Panc1 (cell line): Measurements from ENCODE around the gene DCXR. TPM values are rescaled to one million over a fixed set of nuclear protein-coding genes. Genes with fewer than 3 reads are reported as not detected.

Experiments
- ATAC-seq: fragments of 200-7000 bp; cut with Tn5 transposase; 2 replicates; pipeline ENCODE4 v1.9.1; 2020; ENCODE audit warnings: mild to moderate bottlenecking, moderate library complexity
- BruUV-seq: library from RNA; stranded (reverse); fragments of 400-500 nt; replicated peaks from 2 replicates; lab custom pipeline; 2021; lab: Mats Ljungman, UMichigan
- CTCF ChIA-PET: fragments of 300-600 bp; sonication (Branson Sonifier 250); formaldehyde crosslinking; loops from one replicate; lab custom pipeline; 2022; ENCODE audit warnings: antibody characterized with exemption; lab: Charles Lee
- POLR2A ChIA-PET: fragments of 300-600 bp; sonication (Branson Sonifier 250); formaldehyde crosslinking; loops from one replicate; lab custom pipeline; 2022; ENCODE audit warnings: antibody characterized with exemption; lab: Charles Lee
- DNase-seq: peaks from one replicate; pipeline ENCODE4 v3.0.0-alpha.2; 2010; ENCODE audit warnings: low read depth, low spot score
- H3K27ac ChIP-seq: 2 replicates; pipeline ENCODE4 v1.5.1; 2011; ENCODE audit warnings: mild to moderate bottlenecking, low read length, inconsistent platforms
- H3K27me3 ChIP-seq: fragments of 200-500 bp; sonication (Bioruptor generic); 2 replicates; pipeline ENCODE4 v1.6.0; 2014; ENCODE audit warnings: low read length, inconsistent platforms; ENCODE audit not compliant: control insufficient read depth, insufficient read depth
- H3K36me3 ChIP-seq: fragments of 200-500 bp; sonication (Bioruptor generic); 2 replicates; pipeline ENCODE4 v1.5.1; 2014; ENCODE audit warnings: inconsistent platforms, mild to moderate bottlenecking, low read length, moderate library complexity; ENCODE audit not compliant: control insufficient read depth, insufficient read depth
- H3K4me1 ChIP-seq: 2 replicates; pipeline ENCODE4 v1.5.1; 2011; ENCODE audit warnings: inconsistent platforms, mild to moderate bottlenecking, low read length, moderate library complexity; ENCODE audit not compliant: control insufficient read depth, insufficient read depth
- H3K4me3 ChIP-seq, 2 experiments: 2 replicates each; pipeline ENCODE4 v1.5.1; 2011 to 2012; ENCODE audit warnings: low read depth in 2 of 2, low read length in 2 of 2, mild to moderate bottlenecking in 2 of 2, inconsistent platforms in 1 of 2, moderate library complexity in 1 of 2
- H3K9me3 ChIP-seq: fragments of 200-500 bp; sonication (Bioruptor generic); 2 replicates; pipeline ENCODE4 v1.5.1; 2014; ENCODE audit warnings: low read depth, mild to moderate bottlenecking, inconsistent platforms, low read length, moderate library complexity; ENCODE audit not compliant: control insufficient read depth, insufficient read depth
- POLR2AphosphoS5 ChIP-seq: IDR thresholded peaks from 2 replicates; pipeline ENCODE4 v1.6.1; 2012; ENCODE audit warnings: mild to moderate bottlenecking, low read depth, low read length, moderate library complexity
- SIN3A ChIP-seq: IDR thresholded peaks from 2 replicates; pipeline ENCODE4 v1.6.1; 2012; ENCODE audit warnings: low read depth, mild to moderate bottlenecking, low read length, moderate library complexity, borderline replicate concordance; ENCODE audit not compliant: insufficient read depth
- TCF7L2 ChIP-seq: IDR thresholded peaks from 2 replicates; pipeline ENCODE4 v1.6.1; 2011; ENCODE audit warnings: mild to moderate bottlenecking, low read depth, low read length, inconsistent platforms
- in situ Hi-C: cut with HindIII; loops from 2 replicates; pipeline ENCODE4 v1.10.0; 2016; ENCODE audit warnings: low sequenced_read_pairs, low pct_unique_long_range_greater_than_20kb
- intact Hi-C: fragments of 100-400 bp; cut with micrococcal nuclease; formaldehyde crosslinking; loops from one replicate; pipeline ENCODE4 v1.10.0; 2022; ENCODE audit not compliant: unreplicated experiment
- total RNA-seq: library from RNA; stranded (reverse); gene quantifications from one replicate; pipeline ENCODE4 v1.2.1, GENCODE V29; 2021; ENCODE audit not compliant: unreplicated experiment
- TF ChIP-seq, protein P1 (sequence below): fragments of 450-650 bp; IDR thresholded peaks from 2 replicates; pipeline ENCODE4 v1.5.1; 2017; ENCODE audit warnings: mild to moderate bottlenecking
- TF ChIP-seq, protein P2 (sequence below), 2 experiments: IDR thresholded peaks; 2 replicates each; pipeline ENCODE4 v1.6.1; 2011 to 2012; ENCODE audit warnings: low read depth in 2 of 2, control low read depth in 1 of 2, low read length in 1 of 2, mild to moderate bottlenecking in 1 of 2, moderate library complexity in 1 of 2; ENCODE audit not compliant: insufficient read depth in 1 of 2

Gene DCXR
- total RNA-seq, 1 experiment from 2014 or later = 128 TPM

DNA sequence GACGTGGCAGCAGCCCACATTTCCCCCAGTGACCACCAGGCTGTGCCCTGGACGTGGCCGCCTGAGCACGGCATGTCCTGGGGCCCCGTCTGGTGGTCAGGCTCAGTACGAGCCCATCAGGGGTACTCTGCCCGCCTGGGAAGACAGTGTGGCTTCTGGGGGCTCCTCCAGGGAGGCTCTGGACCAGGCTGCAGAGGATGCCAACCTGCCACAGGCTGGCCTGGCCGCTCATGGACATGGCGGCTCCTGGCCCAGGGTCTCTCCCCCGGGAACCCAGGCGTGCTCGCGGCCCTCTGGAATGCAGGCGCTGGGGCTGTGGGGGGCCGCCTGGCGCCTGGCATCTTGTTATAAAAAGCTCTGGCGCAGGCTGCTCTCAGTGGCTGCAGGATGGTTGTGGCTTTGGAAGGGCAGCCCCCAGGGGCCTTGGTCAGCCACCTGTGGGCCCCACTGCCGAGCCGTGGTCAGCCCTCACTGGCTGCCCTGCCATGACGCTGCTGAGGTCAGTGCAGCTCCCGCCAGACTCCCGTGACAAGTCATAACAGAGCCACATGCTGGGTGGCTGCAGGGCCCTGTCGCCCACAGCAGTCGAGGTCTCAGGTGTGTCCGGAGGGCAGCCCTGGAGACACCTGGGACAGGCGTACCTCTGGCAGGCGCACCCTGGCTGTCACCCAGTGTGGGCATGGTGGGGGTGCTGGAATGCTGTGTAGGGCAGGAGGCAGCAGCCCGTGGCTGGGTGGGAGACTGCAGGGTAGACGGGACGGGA lies 29.8 kb downstream of the DCXR start:
- Histone ChIP-seq H3K4me1 (peaks cover 47% of the 10 kb centered on the region), H3K9me3 (no peaks in the 10 kb centered on the region), H3K27ac (no peak overlapping the region), H3K4me3 (no peak overlapping the region), H3K27me3 (no peaks in the 10 kb centered on the region), H3K36me3 (no peaks in the 10 kb centered on the region)
- BruUV-seq = no TSS peak
- intact Hi-C loops (no loop called here), in situ Hi-C loops (no loop called here)
- ATAC-seq (no peak), DNase-seq (no peak)
- CTCF ChIA-PET = no interaction called here
- no peak for TF ChIP-seq POLR2AphosphoS5
- no peak for TF ChIP-seq SIN3A
- TF ChIP-seq, protein P1, sequence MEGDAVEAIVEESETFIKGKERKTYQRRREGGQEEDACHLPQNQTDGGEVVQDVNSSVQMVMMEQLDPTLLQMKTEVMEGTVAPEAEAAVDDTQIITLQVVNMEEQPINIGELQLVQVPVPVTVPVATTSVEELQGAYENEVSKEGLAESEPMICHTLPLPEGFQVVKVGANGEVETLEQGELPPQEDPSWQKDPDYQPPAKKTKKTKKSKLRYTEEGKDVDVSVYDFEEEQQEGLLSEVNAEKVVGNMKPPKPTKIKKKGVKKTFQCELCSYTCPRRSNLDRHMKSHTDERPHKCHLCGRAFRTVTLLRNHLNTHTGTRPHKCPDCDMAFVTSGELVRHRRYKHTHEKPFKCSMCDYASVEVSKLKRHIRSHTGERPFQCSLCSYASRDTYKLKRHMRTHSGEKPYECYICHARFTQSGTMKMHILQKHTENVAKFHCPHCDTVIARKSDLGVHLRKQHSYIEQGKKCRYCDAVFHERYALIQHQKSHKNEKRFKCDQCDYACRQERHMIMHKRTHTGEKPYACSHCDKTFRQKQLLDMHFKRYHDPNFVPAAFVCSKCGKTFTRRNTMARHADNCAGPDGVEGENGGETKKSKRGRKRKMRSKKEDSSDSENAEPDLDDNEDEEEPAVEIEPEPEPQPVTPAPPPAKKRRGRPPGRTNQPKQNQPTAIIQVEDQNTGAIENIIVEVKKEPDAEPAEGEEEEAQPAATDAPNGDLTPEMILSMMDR = no peak
- TF ChIP-seq, protein P2, sequence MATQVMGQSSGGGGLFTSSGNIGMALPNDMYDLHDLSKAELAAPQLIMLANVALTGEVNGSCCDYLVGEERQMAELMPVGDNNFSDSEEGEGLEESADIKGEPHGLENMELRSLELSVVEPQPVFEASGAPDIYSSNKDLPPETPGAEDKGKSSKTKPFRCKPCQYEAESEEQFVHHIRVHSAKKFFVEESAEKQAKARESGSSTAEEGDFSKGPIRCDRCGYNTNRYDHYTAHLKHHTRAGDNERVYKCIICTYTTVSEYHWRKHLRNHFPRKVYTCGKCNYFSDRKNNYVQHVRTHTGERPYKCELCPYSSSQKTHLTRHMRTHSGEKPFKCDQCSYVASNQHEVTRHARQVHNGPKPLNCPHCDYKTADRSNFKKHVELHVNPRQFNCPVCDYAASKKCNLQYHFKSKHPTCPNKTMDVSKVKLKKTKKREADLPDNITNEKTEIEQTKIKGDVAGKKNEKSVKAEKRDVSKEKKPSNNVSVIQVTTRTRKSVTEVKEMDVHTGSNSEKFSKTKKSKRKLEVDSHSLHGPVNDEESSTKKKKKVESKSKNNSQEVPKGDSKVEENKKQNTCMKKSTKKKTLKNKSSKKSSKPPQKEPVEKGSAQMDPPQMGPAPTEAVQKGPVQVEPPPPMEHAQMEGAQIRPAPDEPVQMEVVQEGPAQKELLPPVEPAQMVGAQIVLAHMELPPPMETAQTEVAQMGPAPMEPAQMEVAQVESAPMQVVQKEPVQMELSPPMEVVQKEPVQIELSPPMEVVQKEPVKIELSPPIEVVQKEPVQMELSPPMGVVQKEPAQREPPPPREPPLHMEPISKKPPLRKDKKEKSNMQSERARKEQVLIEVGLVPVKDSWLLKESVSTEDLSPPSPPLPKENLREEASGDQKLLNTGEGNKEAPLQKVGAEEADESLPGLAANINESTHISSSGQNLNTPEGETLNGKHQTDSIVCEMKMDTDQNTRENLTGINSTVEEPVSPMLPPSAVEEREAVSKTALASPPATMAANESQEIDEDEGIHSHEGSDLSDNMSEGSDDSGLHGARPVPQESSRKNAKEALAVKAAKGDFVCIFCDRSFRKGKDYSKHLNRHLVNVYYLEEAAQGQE (IDR thresholded peaks at IDR 0.05; ENCODE audit: insufficient read depth in 1 of 2, low read depth in 2 of 2, low read length in 1 of 2) = no peak
- POLR2A ChIA-PET = no interaction called here

DNA sequence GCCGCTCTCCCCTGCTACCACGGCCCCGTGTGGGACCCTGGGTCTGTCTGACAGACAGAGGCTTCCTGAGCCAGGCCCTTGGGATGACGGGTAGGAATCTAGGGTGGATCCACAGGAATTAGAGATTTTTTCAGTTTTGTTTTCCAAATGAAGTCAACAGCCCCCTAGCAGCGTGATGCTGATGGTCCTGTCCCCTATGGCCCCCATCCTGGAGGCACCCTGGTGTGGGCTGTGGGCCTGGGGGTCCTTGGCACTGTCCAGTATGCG lies 30.3 kb downstream of the DCXR start:
- H3K4me1 ChIP-seq = peaks cover 46% of the 10 kb centered on the region
- DNase-seq = no peak
- ATAC-seq = no peak
- no peak overlapping the region for H3K27ac ChIP-seq
- ChIA-PET POLR2A (no interaction called here), CTCF (no interaction called here)
- no peaks in the 10 kb centered on the region for H3K27me3 ChIP-seq
- in situ Hi-C loops (no loop called here), intact Hi-C loops (no loop called here)
- no peak for TF ChIP-seq SIN3A
- TF ChIP-seq, protein P1 = no peak
- TF ChIP-seq POLR2AphosphoS5 = no peak
- TF ChIP-seq TCF7L2 = no peak
- TF ChIP-seq, protein P2 (IDR thresholded peaks at IDR 0.05; ENCODE audit: insufficient read depth in 1 of 2, low read depth in 2 of 2, low read length in 1 of 2) = no peak
- no TSS peak for BruUV-seq
- no peaks in the 10 kb centered on the region for H3K36me3 ChIP-seq
- no peaks in the 10 kb centered on the region for H3K9me3 ChIP-seq
- H3K4me3 ChIP-seq = no peak overlapping the region
